Cardiac fibroblast (primary cell): ENCODE measurements around the gene RHBDF2.
"Not testable (repeated sequence)": the region's sequence is repeated elsewhere in the genome, so short reads cannot be mapped to it uniquely, and the experiment has no call there.

Experiments used
- DNase-seq, 2 donors: peaks; one replicate each; pipeline versions ENCODE4 v3.0.0 to v3.0.0-alpha.2; 2010; ENCODE audit warnings: low read depth in 2 of 2
- H3K4me3 ChIP-seq, 2 donors: replicated peaks in 1 of 2; 1 replicate in 1 of 2; 2 replicates in 1 of 2; pipeline ENCODE4 v1.5.1; 2011; ENCODE audit warnings: low read depth in 2 of 2, low read length in 2 of 2, mild to moderate bottlenecking in 2 of 2, moderate library complexity in 1 of 2
- CTCF ChIP-seq: IDR thresholded peaks from one replicate; pipeline ENCODE4 v1.5.1; 2011; ENCODE audit warnings: low read depth, mild to moderate bottlenecking, low read length, inconsistent platforms

RHBDF2 gene

GRCh38 chr17:76537578-76538280, 36.5 kb upstream of the RHBDF2 start, which contains the start of gene CYGB:
TSS of gene CYGB (minus strand) at chr17:76537709. CDS start at chr17:76537542, 167 bp downstream.
- H3K4me3 ChIP-seq, result peak within 1 kb of the TSS; percentile 66 to 68
- no peak for TF ChIP-seq CTCF
- peak; percentile 62 to 88 for DNase-seq

GRCh38 chr17:76537288-76537577, 36.0 kb upstream of the RHBDF2 start:
- peak in 1 of 2 donors; percentile 53 for DNase-seq
- H3K4me3 ChIP-seq, result peak overlapping the region; percentile 66 to 68

DNA sequence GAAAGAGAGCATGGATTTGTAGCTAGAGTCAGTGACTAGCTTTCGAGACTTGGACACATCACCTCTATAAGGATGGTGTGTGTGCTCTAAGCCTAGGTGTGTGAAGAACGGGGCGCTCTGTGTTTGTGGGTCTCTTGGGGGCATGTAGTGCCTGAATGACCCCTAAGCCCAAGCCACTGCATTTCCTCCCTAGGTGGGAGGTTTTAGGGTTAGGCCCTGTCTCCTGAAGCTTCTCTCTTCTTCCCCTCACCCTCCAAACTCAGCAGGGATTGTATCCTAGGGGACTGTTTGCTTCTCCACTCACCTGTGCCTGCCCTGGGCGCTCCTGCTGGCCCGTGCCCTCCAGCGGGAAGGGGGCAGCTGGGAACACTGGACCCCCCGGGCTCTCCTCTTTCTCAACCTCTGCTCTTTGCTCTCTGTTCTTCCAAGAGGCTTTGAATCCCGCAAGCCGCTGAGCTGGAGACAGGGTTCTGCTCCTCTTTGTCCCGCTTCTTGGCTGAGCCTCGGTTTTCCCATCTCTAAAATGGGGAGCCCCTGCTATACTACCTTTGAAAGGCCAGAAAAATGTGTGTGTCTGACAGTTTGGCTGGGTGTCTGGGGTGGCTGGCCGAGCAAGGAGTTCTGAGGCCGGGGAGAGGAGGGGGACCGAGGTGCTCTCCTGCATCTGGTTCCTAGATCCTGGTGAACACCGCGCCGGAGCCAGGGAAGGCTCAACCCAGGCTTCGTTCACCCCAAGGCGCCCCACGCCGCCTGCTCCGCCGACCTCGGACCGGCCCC, 35.5 kb upstream of the RHBDF2 start:
- no peak for TF ChIP-seq CTCF
- H3K4me3 ChIP-seq, result peak overlapping the region; percentile 66 to 68
- no peak for DNase-seq

More at GRCh38 chr17:76537288-76537577, 36.0 kb upstream of the RHBDF2 start:
- TF ChIP-seq CTCF, result no peak

GRCh38 chr17:76535788-76536510, 34.7 kb upstream of the RHBDF2 start:
- peak overlapping the region; percentile 66 to 68 for H3K4me3 ChIP-seq

GRCh38 chr17:76534831-76535732, 33.9 kb upstream of the RHBDF2 start:
- H3K4me3 ChIP-seq, result peak overlapping the region; percentile 66 to 68
- no peak for DNase-seq
- TF ChIP-seq CTCF, result no peak

More at GRCh38 chr17:76535788-76536510, 34.7 kb upstream of the RHBDF2 start:
- no peak for DNase-seq
- TF ChIP-seq CTCF, result no peak

- not testable (repeated sequence) for DNase-seq, H3K4me3 ChIP-seq
Measured at GRCh38 chr17:76533640-76534359, 32.6 kb upstream of the RHBDF2 start.
